IMR-90 (cell line): ENCODE data around the gene MAB21L3.

Experiments
- CEBPB ChIP-seq: IDR thresholded peaks from 2 replicates; pipeline ENCODE4 v1.6.1; 2012; ENCODE audit warnings: low read depth, low read length, improper control_type of control experiment
- CHD1 ChIP-seq: IDR thresholded peaks from 2 replicates; pipeline ENCODE4 v1.6.1; 2012; ENCODE audit warnings: low read depth, low read length, improper control_type of control experiment
- CTCF ChIP-seq: conservative IDR thresholded peaks from 2 replicates; pipeline ENCODE4 v1.5.1; 2012; ENCODE audit warnings: mild to moderate bottlenecking, low read depth, low read length, improper control_type of control experiment
- FOS ChIP-seq: fragments of 150-350 bp; IDR thresholded peaks from 2 replicates; pipeline ENCODE4 v1.6.1; 2016; ENCODE audit warnings: low read depth, low read length
- MAFK ChIP-seq: IDR thresholded peaks from 2 replicates; pipeline ENCODE4 v1.6.1; 2012; ENCODE audit warnings: low read depth, low read length, improper control_type of control experiment
- MAZ ChIP-seq: IDR thresholded peaks from 2 replicates; pipeline ENCODE4 v1.6.1; 2012; ENCODE audit warnings: low read depth, mild to moderate bottlenecking, low read length, improper control_type of control experiment, moderate library complexity, borderline replicate concordance
- MXI1 ChIP-seq: IDR thresholded peaks from 2 replicates; pipeline ENCODE4 v1.6.1; 2012; ENCODE audit warnings: low read depth, mild to moderate bottlenecking, low read length, moderate library complexity, borderline replicate concordance
- POLR2A ChIP-seq: IDR thresholded peaks from 2 replicates; pipeline ENCODE4 v1.6.1; 2012; ENCODE audit warnings: mild to moderate bottlenecking, low read depth, low read length
- RAD21 ChIP-seq: IDR thresholded peaks from 2 replicates; pipeline ENCODE4 v1.6.1; 2012; ENCODE audit warnings: low read length, improper control_type of control experiment
- RCOR1 ChIP-seq: IDR thresholded peaks from 2 replicates; pipeline ENCODE4 v1.6.1; 2012; ENCODE audit warnings: mild to moderate bottlenecking, low read length, improper control_type of control experiment; ENCODE audit not compliant: insufficient replicate concordance
- RFX5 ChIP-seq: IDR thresholded peaks from 2 replicates; pipeline ENCODE4 v1.8.0; 2012; ENCODE audit warnings: low read depth, mild to moderate bottlenecking, low read length, moderate library complexity
- SMC3 ChIP-seq: fragments of 150-350 bp; IDR thresholded peaks from 2 replicates; pipeline ENCODE4 v1.6.1; 2016; ENCODE audit warnings: low read depth, mild to moderate bottlenecking, antibody characterized with exemption, low read length, moderate library complexity
- USF2 ChIP-seq: fragments of 150-350 bp; IDR thresholded peaks from 2 replicates; pipeline ENCODE4 v1.6.1; 2017; ENCODE audit warnings: mild to moderate bottlenecking, antibody characterized with exemption, low read length, low read depth

GRCh38 chr1:116076831-116077230, 34.4 kb upstream of the MAB21L3 start:
- TF ChIP-seq MAFK (no peak), CTCF (no peak), POLR2A (no peak), MXI1 (no peak), SMC3 (no peak), CEBPB (no peak), USF2 (no peak), FOS (no peak), MAZ (no peak), RAD21 (no peak), CHD1 (no peak), RFX5 (no peak), RCOR1 (no peak)
